Inferior parietal cortex (tissue), 1 donor: ENCODE measurements around the gene ARHGEF37.

Experiments used
- DNase-seq: peaks from one replicate; pipeline ENCODE4 v3.0.0-alpha.2; 2016; ENCODE audit errors: extremely low spot score

ARHGEF37 gene

DNA sequence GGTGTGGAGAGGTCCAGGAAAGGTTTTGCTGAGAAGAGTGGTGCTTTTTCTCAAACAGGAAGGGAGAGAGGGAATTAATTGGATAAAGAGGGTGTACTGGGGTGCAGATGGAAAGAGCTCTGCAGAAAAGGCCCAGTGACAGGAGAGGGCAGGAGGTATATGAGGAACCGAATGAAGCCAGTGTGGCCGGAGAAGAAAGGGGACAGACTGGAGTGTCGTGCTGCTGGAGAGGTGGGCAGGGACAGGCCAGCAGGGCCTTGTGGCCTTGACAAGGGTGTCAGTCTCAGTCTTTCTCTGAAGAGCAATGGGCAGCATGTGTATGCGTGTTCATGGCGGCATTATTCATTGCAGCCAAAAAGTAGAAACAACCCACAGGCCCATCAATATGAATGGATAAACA is 48.1 kb downstream of the ARHGEF37 start:
- no peak for DNase-seq

DNA sequence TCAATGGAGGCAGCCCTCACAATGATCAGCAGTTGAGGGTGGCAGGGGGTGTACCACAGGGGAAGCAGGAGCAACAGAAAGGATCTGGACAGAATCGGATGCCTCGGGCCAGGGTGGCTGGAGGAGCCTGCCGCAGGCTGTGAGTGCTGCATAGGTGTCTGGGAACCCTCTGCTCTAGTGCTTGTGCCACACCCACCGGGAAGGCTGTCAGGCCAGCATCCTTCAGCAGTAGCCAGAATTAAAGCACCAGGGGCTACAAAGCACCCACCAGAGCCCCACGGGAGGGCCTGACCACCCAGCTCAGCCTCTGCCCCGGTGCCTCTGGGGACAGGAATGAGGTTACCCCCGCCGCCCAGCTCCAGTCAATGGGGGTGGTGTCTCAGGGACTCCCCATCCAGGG is 49.0 kb downstream of the ARHGEF37 start:
- no peak for DNase-seq

DNA sequence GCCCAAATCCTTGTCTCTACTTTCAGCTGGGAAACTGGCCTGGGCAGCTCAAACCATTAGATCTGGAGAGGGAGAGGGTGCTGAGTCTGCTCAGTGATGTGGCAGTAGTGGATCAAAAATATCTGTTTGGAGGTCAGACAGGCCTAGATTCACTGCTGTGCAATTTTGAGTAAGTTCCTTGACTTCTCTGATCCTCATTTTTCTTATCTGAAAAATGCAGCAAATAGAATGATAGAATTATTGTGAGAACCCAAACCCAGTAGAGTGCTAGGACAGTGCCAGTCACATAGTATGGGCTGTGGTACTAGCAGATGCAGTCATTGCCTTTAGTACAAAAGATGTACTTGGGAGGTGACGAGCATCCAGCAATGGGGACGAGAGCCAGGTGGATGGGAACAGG is 50.2 kb downstream of the ARHGEF37 start:
- no peak for DNase-seq

DNA sequence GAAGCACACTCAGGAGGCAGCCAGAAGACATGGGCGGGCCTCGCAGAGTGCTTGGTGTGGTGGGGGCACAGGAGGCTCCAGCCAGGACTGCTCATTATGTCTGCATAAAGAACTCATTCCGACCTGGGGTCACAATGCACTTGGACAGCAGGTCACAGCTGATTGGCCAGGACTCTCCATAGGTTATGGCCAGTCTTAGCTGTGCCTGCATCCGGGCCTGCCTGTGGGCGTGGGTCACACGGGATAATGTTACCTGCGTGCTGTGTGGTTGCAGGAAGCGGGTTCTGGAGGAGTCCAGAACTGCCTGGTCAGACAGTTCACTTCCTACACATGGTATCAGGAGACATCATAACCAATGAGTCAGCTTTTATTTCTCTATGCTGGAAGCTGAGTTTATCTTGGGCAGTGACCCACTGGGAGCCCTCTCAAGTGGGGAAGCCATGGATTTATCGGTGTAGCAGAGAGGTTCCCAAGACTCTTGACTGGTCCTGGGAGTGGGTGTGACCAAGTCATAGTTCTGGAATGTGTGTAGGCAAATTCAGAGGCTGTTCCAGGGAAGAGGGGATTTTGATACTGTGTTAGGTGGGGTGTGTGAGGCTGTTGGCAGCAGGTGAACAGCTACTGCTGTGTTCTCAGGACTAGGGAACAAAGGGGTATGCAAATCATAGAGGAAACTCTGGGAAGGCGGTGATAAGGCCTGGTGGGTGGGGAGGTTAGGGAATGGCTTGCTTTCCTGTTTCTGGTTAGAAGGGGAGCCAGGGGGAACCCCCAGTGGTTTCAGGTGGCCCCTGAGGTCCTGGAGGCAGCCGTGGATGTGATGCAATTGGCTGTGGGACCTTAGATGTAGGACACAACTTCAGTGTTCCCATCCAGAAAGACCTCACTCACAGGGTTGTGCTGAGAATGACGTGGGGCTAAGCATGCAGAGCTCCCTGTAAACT is 51.3 kb downstream of the ARHGEF37 start:
- DNase-seq = no peak

DNA sequence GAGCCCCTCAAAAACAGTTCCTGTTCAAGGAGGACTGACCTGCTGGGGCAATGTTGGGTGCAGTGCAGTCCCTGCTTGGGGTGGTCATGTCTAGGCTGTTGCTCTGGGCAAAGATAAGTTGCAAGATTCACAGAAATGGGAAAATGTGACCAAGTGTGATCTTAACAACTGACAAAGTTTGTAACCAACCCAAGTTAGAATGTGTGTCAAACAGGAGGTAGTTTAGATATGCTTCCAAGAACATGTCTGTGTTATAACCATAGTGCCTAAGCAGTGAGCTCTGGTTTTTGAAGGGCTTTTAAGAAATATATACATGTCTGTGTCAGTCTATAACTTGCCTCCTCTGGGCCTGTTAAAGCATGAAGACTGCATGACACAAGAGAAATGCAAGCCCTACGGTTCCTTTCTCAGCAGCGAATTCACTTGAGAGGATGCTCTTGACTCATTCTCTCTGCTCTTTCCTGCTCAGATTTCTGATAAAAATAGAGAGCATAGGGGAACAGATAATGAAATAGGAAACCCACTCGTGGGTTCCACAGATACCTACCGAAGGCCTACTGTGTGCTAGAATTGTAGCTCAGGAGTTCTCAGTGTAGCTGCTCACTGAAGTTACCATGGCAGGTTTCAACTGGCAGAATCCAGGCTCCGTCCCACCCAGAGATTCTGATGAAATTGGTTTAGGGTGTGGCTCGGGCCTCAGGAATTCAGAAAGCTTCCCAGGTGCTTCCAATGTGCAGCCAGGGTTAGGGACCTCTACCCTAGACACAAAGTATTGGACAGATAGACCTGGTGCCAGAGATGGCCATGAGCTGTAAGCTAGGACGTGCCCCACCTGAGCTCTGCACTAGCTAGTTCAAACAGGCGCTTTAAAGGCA is 52.4 kb downstream of the ARHGEF37 start:
- no peak for DNase-seq

DNA sequence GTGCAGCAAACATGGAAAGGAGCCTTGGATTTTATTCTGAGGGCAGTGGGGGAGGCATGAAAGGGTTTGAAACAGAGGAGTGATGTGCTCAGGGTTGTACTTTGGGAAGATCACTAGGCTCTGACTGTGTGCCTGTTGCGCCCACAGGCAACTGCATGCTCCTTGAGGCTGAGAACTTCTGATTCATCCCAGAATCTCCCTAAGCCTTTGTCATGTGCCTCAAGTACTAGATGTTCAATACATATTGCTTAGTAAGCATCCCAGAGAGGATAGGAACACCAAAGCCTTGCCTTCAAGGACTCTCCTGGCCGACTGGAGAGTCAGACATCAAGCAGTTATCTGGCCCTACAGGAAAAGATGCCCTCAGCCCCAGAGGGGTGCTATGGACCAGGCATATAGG is 54.1 kb downstream of the ARHGEF37 start:
- no peak for DNase-seq

DNA sequence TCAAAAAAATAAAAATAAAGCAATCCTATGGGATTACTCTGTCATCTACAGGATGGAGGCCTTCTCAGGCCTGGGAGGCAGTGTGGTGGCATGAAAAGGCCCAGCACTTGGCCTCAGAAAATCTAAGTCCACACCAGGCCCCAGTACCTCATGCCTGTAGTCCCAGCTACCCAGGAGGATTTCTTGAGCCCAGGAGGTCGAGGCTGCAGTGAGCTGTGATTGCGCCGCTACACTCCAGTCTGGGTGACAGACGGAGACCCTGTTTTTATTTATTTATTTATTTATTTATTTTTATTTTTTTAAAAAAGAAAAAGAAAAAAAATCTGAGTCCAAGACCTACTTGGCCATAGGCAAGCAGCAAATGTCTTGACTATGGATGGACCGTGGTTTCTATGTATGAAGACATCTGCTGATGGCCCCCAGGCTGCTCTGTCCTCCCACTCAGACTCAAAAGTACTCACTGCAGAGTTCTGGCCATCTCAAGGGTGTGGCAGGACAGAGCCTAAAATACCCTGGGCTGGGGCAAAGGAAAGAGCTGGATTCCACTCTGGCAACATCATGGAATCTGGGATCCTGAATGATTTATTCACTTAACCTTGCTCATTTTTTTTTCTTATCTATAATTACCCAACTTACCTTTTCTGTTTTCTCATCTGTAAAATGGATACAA is 55.0 kb downstream of the ARHGEF37 start:
- DNase-seq = no peak

DNA sequence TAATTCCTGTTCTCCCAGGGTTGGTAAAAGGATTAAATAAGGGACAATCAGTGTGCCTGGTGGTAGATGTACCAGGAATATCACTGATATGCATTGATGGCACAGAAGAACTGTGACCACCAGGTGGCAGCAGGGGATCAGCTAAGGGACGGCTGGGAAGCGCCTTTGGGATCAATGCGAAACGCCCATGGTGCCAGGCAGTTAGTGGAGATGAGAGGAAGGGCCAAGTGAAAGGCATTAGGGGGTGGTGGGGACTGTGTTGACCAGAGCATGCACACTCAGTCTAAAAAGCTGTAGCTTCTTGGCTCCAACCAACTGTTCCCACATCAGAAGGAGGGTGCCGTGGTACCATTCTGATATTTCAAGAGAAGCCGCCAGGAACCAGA is 55.6 kb downstream of the ARHGEF37 start:
- DNase-seq = peak; percentile 89

DNA sequence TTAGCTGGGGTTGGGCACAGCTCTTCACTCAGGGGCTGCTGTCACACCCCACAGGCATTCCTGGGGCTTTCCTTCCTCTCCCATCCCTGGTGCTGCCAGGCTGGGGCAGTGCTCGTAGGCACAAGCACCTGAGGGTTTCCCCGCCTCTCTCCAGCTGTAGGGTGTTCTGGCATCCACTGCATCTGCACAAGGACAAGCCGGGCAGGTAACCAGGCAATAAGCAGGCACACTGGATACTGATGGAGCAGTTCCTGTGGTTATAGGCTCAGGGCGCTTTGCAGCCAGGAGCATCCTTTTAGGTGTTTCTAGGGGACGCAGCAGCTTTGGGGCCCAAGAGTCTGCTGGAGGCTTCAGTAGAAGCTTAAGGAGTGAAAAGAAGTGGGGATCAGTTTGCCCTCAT is 56.8 kb downstream of the ARHGEF37 start:
- no peak for DNase-seq

DNA sequence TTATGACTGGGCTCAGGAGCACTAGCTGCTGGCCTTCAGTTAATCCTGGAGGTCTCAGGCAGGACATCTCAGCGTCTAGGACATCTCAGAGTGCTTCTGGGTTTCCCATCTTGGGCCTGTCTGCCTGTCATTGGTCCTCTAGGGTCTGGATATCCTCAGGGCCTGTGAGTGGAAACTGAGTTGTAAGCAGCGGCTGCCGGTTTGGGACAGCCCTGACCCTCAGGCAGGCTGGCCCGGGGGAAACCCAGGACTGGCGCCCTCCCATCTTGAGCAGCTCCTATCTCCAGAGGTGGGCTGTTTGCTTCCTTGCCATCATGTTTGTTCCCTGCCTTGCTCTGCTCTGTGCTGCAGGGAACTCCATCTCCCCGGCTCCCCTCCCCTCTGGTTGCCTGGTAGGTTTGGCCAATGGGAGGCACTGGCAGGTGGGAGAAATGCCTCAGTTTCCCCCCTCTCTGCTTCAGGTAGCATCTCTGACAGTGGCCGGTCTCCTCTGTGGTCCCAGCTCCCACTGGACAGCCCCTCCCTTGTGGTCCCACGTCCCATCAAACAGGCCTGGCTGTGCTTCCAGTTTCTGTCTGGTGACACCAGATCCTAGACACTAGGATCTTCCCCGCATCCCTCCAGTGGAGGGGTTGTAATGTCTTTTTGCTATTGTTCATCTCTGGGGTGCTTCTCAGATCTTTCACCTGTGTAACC is 57.4 kb downstream of the ARHGEF37 start:
- no peak for DNase-seq

DNA sequence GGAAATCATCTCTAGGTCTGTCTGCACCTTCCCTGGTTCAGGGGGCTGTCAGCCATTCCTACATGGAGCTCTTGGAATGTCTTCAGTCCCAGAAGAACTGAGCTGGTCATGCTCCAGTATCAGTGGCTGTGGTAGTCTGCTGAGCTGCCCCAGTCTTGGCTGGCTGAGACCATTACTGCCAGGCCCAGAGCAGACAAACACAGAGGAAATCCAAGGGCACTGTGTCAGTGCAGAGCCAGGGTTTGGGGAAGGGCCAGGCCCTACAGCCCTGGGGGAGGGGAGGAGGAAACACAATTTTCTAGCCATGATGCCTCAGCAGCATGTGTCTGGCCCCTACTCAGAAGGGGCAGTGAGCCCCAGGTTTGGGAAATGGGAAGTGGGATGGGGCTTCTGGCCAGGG is 58.4 kb downstream of the ARHGEF37 start:
- no peak for DNase-seq

DNA sequence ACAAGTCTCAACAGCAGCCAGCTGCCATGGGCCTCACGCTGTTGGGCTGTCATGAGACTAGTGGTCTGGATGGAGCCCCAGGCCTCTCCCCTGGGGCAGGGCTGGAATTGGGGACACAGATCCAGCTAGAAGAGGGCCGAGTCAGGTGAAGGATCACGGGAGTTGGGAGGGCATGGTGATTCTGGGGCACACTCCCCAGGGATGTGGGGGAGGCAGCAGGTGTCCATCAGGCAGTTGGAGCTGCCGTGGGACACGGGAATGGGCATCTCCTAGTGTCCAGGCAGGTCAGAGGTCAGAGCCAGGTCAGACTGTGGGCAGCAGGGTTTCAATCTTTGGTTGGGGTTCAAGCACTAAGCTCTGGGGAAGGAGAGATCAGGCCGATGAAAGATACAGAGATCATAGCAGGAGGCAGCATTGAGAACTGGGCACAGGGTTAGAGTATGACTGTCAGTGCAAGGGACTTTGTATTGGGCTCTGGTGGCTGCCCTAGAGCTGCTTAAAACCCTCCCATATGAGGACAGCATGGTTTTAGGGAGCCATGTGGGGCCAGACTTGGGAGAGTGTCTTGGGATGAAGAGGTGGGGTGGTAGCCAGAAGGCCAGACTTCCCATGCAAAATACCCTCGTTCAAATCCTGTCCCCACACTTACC is 59.2 kb downstream of the ARHGEF37 start:
- no peak for DNase-seq

DNA sequence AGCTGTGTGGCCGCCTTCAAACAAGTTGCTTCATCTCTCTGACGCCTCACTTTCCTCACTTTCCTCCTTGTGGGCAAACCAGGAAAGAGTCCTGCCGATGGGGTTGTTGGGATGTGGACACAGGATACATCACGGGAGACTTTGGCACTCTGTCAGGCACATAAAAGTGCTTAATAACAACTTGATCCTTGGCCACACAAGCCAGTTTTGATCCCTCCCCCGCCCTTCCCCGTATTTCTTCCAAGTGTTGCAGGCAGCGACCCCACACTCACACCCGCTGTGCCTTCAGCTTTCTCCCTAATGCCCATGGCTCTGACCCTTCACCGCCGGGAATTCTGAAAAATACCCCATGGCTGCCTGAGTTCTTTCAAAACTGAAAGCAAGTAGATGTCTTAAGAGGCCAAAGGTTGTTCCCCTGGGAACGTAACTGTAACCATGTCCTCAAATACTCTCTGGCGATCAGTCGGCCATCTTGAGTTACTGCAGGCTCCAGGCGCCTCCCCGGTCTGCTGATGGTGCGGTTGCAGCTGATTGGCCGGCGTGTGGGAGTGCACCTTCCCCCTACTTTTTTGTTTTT is 59.8 kb downstream of the ARHGEF37 start:
- DNase-seq = no peak

DNA sequence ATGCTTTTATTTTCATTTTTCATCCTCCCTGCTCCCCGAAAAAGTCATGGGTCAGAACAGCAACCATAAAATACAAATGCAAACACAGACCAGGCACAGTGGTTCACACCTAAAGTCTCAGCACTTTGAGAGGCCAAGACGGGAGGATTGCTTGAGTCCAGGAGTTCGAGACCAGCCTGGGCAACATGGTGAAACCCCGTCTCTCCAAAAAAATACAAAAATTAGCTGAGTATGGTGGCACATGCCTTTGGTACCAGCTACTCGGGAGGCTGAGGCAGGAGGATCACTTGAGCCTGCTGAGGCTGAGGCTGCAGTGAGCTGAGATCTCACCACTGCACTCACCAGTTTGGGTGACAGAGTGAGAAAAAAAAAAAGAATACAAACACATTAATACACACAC is 60.3 kb downstream of the ARHGEF37 start:
- no peak for DNase-seq

DNA sequence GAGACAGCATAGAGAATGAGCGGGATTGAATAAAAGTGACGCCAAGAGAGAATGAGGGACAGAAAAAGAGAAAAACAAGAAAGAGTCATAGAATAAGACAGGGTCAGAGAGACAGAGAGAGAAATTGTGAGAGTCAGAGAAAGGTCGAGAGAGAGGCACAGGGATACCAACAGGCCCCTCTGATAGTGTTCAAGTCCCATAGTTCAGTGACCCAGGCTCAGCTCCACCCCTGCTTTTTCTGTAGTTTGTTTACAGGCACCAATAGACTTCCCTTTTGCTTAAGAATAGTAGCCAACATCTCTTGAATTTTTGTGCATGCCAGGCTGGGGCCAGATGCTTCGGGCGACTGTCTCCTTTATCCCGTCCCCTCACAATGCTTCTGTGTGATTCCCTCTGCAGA is 62.5 kb downstream of the ARHGEF37 start:
- DNase-seq = no peak

DNA sequence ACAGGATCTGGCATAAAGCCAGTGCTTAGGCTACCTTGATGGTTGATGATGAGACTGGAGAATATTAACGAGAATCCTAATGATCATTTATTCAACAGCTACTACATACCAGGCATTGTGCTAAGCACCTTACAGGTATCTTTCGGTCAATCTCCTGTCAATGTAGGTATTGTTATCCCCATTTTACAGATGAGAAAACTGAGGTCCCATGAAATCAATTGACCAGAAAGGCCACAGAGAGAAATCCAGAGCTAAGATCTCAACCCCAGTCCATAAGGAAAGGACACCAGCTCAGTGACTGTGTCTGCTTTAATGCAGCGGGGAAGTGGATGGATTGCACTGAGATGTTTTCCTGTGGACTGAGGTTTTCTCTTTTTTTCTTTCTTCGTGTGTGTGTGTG is 63.3 kb downstream of the ARHGEF37 start:
- DNase-seq = no peak

DNA sequence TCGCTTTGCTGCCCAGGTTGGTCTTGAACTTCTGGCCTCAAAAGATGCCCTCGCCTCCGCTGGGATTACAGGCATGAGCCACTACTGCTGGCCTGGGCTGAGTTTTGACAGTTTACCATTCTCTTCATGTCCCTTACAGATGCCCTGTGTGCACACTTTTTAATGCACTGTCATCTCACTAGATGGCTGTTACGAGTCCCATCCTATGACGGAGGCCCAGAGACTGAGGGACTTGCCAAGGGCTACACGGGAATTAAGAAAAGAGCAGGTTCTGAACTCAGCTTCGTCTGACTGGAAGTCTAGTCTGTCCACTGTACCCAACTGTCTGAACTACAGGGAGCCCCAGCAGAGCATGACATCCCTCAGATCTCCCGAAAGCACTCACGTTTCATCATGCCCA is 63.9 kb downstream of the ARHGEF37 start:
- no peak for DNase-seq

DNA sequence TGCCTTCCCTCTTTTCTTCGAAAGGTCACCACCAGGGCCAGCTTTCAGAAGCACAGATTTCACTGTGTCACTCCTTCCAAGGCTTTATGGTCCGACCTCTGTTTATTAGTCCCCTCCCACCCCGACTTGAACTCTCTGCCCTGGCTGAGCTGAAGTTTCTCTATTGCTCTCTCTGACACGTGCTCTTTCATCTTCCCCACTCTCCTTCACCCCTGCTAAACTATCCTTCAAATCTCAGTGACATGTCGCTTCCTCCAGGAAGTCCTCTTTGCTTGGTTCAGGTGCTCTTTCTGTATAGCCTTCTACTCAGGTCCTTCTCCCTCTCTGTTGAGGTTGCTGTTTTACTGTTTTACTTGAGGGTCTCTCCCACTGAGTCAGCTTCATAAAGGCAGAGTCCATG is 64.4 kb downstream of the ARHGEF37 start:
- no peak for DNase-seq

DNA sequence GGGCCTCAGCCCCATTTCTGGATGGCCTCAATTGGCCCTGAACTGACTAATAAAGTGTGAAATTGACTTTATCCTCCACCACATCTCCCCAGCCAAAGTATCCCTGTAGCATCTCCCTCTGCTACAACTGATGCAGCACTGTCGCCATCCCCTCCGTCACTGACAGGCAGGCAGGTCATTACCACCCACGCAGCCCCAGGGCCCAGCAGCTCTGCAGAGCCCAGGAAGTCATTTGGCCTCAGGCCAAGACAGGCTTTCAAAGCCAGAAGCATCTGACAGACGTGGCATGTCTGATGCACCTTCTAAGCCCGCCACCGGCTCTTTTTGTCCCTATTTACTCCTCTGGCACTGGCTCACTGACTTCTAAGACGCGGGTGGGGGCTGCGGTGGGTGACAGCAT is 65.3 kb downstream of the ARHGEF37 start:
- DNase-seq = no peak

DNA sequence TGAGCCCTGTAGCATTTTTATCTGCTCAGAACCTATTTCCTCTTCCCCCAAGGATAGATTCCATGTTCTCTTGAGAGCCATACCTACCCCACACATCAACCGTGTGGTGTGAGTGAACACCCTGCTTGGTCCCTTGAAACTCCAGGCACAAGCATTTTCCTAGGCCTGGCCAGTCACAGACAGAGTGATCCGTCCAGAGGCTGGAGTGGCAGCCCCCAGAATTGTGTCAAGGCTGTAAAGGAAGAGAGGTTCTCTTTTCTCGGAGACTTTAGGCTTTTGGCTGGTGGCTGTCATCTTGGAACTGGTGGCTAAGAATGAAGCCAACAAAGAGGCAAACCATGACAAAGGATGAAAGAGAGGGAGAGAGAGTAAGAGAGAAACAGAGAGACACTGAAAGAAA is 66.0 kb downstream of the ARHGEF37 start:
- DNase-seq = no peak
